Lower lobe of right lung (tissue), 2 donors: Measurements from ENCODE around the gene MYPN. TPM values are rescaled to one million over a fixed set of nuclear protein-coding genes. Genes with fewer than 3 reads are reported as not detected.

Source experiments
- ATAC-seq, 2 donors: fragments of 200-7000 bp; cut with Tn5 transposase; one replicate each; pipeline ENCODE4 v1.9.1; 2020 to 2022; ENCODE audit warnings: mild to moderate bottlenecking in 2 of 2, moderate library complexity in 2 of 2
- DNase-seq: peaks from one replicate; pipeline ENCODE4 v3.0.0-alpha.2; 2020
- H3K27ac ChIP-seq: fragments of 200-600 bp; one replicate; pipeline ENCODE4 v1.8.0; 2022
- H3K27me3 ChIP-seq: fragments of 200-600 bp; one replicate; pipeline ENCODE4 v1.8.0; 2022; ENCODE audit warnings: low read depth
- H3K36me3 ChIP-seq: fragments of 200-600 bp; one replicate; pipeline ENCODE4 v1.8.0; 2022; ENCODE audit warnings: mild to moderate bottlenecking
- H3K4me1 ChIP-seq: fragments of 200-600 bp; one replicate; pipeline ENCODE4 v1.8.0; 2022
- H3K4me3 ChIP-seq: fragments of 200-600 bp; one replicate; pipeline ENCODE4 v1.8.0; 2022; ENCODE audit warnings: mild to moderate bottlenecking
- H3K9me3 ChIP-seq: fragments of 200-600 bp; one replicate; pipeline ENCODE4 v1.8.0; 2022
- intact Hi-C: fragments of 100-400 bp; cut with DNase I; formaldehyde crosslinking; loops from one replicate; pipeline ENCODE4 v1.11.0; 2022
- total RNA-seq: library from RNA; stranded (reverse); fragmentation: NEBNext Ultra II Directional; extraction: Animal tissue kit (Norgen Biotek cat#: 25700); gene quantifications from one replicate; pipeline ENCODE4 v1.2.1, GENCODE V29; 2021
- TF ChIP-seq, protein P1 (sequence below): fragments of 200-600 bp; IDR thresholded peaks from one replicate; pipeline ENCODE4 v1.8.0; 2022; ENCODE audit warnings: antibody characterized with exemption, mild to moderate bottlenecking
- donor health status: DM: no; HTN: yes; CAD: no; lungs with severe emphysema.

Gene MYPN
- total RNA-seq, 1 donor from 2014 or later = not detected

DNA sequence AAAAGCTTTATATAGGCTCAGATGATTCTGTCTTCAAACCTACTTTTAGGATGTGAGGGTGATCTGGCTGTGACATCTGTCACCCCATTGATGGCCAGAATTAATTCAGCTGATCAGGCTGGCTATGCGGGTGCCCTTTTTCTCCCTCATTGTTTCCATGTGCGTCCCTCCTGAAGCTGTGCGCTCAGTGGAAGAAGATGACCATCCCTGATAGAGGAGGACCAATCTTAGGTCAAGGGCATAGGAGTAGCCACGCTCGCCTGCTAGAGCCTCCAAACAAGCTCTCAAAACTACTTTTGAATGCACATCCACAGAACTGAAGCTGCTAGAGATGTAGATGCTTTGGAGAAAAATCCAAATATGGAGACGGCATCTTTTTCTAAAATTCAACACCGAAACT lies 48.7 kb downstream of the MYPN start:
- H3K27ac ChIP-seq = no peak overlapping the region
- ATAC-seq (no peak), DNase-seq (no peak)
- intact Hi-C loops = loop anchor here (10.0 kb wide), 1 partner anchor 303 kb away; no protein-coding TSS in a partner anchor
- H3K27me3 ChIP-seq = no peaks in the 10 kb centered on the region
- TF ChIP-seq, protein P1, sequence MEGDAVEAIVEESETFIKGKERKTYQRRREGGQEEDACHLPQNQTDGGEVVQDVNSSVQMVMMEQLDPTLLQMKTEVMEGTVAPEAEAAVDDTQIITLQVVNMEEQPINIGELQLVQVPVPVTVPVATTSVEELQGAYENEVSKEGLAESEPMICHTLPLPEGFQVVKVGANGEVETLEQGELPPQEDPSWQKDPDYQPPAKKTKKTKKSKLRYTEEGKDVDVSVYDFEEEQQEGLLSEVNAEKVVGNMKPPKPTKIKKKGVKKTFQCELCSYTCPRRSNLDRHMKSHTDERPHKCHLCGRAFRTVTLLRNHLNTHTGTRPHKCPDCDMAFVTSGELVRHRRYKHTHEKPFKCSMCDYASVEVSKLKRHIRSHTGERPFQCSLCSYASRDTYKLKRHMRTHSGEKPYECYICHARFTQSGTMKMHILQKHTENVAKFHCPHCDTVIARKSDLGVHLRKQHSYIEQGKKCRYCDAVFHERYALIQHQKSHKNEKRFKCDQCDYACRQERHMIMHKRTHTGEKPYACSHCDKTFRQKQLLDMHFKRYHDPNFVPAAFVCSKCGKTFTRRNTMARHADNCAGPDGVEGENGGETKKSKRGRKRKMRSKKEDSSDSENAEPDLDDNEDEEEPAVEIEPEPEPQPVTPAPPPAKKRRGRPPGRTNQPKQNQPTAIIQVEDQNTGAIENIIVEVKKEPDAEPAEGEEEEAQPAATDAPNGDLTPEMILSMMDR = no peak
- H3K4me3 ChIP-seq = no peak overlapping the region
- no peaks in the 10 kb centered on the region for H3K9me3 ChIP-seq
- no peaks in the 10 kb centered on the region for H3K4me1 ChIP-seq
- no peaks in the 10 kb centered on the region for H3K36me3 ChIP-seq

DNA sequence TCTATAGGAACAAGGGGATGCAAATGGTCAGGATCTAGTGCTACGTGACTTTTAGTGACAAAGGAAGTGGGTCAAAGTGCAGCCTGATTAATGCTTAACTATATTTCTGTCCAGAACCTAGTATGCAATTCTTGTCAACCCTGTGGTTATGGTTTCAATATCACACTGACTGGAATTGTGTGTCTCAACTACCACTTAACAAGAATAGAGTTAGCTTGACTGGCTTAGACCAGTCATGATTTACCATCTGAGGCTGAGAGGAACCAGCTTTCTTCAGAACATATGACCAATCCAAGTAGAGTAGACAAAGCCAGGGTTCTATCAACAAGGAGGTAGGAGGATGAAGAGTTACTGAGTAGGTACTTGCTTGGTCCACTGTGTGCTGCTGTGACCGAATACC lies 54.4 kb downstream of the MYPN start:
- ATAC-seq (no peak), DNase-seq (no peak)
- no peak overlapping the region for H3K27ac ChIP-seq
- H3K36me3 ChIP-seq = no peaks in the 10 kb centered on the region
- H3K27me3 ChIP-seq = no peaks in the 10 kb centered on the region
- H3K4me3 ChIP-seq = no peak overlapping the region
- intact Hi-C loops = no loop called here
- H3K9me3 ChIP-seq = no peaks in the 10 kb centered on the region
- no peaks in the 10 kb centered on the region for H3K4me1 ChIP-seq
- TF ChIP-seq, protein P1 = no peak

DNA sequence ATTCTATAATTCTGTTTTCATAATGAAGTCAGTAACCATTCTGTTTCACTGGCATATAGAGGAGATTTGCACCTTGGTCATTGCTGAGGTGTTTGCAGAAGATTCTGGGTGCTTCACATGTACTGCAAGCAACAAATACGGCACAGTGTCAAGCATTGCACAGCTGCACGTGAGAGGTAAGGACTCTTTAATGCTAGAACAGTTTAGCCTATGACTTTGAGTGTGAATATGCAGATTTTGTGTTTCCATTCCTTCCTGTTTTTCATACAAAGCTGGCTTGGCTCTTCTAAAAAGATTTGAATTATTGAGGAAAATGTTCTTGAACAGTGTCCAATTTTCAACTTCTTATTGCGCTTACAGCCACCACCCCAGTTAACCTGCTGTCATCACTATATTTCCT lies 56.4 kb downstream of the MYPN start:
- H3K27ac ChIP-seq = no peak overlapping the region
- H3K4me3 ChIP-seq = no peak overlapping the region
- H3K4me1 ChIP-seq = no peaks in the 10 kb centered on the region
- TF ChIP-seq, protein P1 = no peak
- no peaks in the 10 kb centered on the region for H3K27me3 ChIP-seq
- H3K36me3 ChIP-seq = no peaks in the 10 kb centered on the region
- ATAC-seq (no peak), DNase-seq (no peak)
- intact Hi-C loops = no loop called here
- no peaks in the 10 kb centered on the region for H3K9me3 ChIP-seq

DNA sequence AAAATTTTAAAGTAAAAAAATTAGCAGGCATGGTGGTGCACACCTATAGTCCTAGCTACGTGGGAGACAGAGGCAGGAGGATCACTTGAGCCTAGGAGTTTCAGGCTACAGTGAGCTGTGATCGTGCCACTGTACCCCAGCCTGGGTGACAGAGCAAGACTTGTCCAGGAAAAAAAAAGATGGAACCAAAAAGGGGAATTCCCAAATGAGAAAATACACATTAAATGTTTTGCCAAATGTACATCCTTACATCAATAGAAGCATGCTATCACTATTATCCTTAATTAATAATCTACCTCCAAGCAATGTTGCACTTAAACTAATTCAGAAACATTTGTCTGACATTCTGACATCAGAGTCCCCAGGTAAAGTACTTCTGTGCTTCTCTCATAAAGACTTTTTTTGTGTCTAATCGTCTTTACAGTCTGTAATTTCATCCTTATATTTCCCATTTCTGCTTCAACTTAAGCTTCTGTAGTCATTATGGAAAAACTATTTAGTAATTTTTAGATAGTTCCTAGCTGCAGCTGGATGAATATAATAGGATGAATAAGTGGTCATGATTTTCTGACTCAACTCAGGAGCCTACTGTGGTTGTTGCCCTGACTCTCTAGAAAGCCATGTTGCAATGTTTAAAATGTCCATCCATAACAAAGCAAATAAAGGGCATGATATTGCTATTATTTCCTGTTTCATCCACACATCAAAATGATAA lies 57.7 kb downstream of the MYPN start:
- ATAC-seq (no peak), DNase-seq (no peak)
- intact Hi-C loops = no loop called here

DNA sequence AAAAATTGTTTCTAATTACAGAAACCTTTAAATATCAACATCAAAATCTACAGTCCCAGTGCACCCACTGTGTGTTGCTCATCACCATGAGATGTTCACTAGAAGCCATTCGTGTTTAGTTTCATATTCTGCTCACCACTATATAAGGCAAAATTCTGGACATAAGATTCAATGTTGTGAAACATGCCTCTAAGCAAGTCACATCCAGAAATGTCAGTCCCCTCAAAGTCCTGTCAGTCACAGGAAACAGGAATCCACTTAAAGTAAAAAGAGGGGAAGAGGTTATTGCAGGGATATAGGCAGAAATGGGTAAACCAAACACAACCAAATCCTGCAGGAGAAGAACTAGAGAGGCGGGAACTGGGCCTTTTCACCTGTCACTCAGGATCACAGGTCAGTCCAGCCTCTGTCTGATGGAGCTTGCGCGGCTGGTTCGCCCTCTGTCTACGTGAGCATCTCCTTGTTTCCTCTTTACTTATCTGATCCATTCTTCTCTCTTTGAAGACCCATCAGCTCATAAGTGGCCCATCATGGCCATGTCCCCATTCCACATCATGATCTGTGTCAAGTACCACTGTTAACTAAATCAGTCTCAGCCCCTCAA lies 58.4 kb downstream of the MYPN start:
- no peak overlapping the region for H3K27ac ChIP-seq
- DNase-seq = no peak
- H3K9me3 ChIP-seq = no peaks in the 10 kb centered on the region
- TF ChIP-seq, protein P1 = no peak
- H3K36me3 ChIP-seq = no peaks in the 10 kb centered on the region
- ATAC-seq = no peak
- H3K27me3 ChIP-seq = no peaks in the 10 kb centered on the region
- H3K4me1 ChIP-seq = no peaks in the 10 kb centered on the region
- H3K4me3 ChIP-seq = no peak overlapping the region
- intact Hi-C loops = no loop called here

More for the DNA sequence above, 57.7 kb downstream of the MYPN start:
- Histone ChIP-seq H3K36me3 (no peaks in the 10 kb centered on the region), H3K27ac (no peak overlapping the region), H3K27me3 (no peaks in the 10 kb centered on the region), H3K9me3 (no peaks in the 10 kb centered on the region), H3K4me3 (no peak overlapping the region), H3K4me1 (no peaks in the 10 kb centered on the region)
- TF ChIP-seq, protein P1 = no peak
